PC-3 (cell line): ENCODE results near the gene CAMK4. TPM values are rescaled to one million over a fixed set of nuclear protein-coding genes. Genes with fewer than 3 reads are reported as not detected.

Source experiments
- ATAC-seq: fragments of 200-7000 bp; cut with Tn5 transposase; 2 replicates; pipeline ENCODE4 v1.9.1; 2020; ENCODE audit warnings: mild to moderate bottlenecking, moderate library complexity
- BruUV-seq: library from RNA; stranded (reverse); fragments of 400-500 nt; replicated peaks from 2 replicates; lab custom pipeline; 2021; lab: Mats Ljungman, UMichigan
- CTCF ChIA-PET: fragments of 300-600 bp; sonication (Branson Sonifier 250); formaldehyde crosslinking; loops from one replicate; lab custom pipeline; 2022; ENCODE audit warnings: antibody characterized with exemption; lab: Charles Lee
- POLR2A ChIA-PET: fragments of 300-600 bp; sonication (Branson Sonifier 250); formaldehyde crosslinking; loops from one replicate; lab custom pipeline; 2022; ENCODE audit warnings: antibody characterized with exemption; ENCODE audit not compliant: unreplicated experiment; lab: Charles Lee
- DNase-seq: peaks from one replicate; pipeline ENCODE4 v3.0.0-alpha.2; 2015
- H2AFZ ChIP-seq: fragments of 300-600 bp; sonication (generic); 2 replicates; pipeline ENCODE4 v1.6.0; 2016; ENCODE audit warnings: antibody characterized with exemption, low read length
- H3F3A ChIP-seq: fragments of 300-600 bp; sonication (generic); one replicate; pipeline ENCODE4 v1.6.0; 2017; ENCODE audit warnings: antibody characterized with exemption, low read length, control low read depth, mild to moderate bottlenecking; ENCODE audit not compliant: unreplicated experiment
- H3K27ac ChIP-seq: fragments of 300-600 bp; sonication (generic); 2 replicates; pipeline ENCODE4 v1.5.1; 2016; ENCODE audit warnings: mild to moderate bottlenecking, low read length
- H3K27me3 ChIP-seq: fragments of 300-600 bp; sonication (generic); 2 replicates; pipeline ENCODE4 v1.6.1; 2016; ENCODE audit warnings: low read length, mixed read lengths
- H3K36me3 ChIP-seq: fragments of 300-600 bp; sonication (generic); 2 replicates; pipeline ENCODE4 v1.6.1; 2016; ENCODE audit warnings: low read depth, mixed run types, low read length, mixed read lengths
- H3K4me1 ChIP-seq: fragments of 300-600 bp; sonication (generic); 2 replicates; pipeline ENCODE4 v1.5.1; 2016; ENCODE audit warnings: low read length; ENCODE audit not compliant: insufficient read depth
- H3K4me2 ChIP-seq: fragments of 300-600 bp; sonication (generic); 2 replicates; pipeline ENCODE4 v1.6.0; 2016; ENCODE audit warnings: low read length
- H3K4me3 ChIP-seq: fragments of 300-600 bp; sonication (generic); 2 replicates; pipeline ENCODE4 v1.5.1; 2016; ENCODE audit warnings: mild to moderate bottlenecking, low read length, mixed read lengths
- H3K79me2 ChIP-seq: fragments of 300-600 bp; sonication (generic); 2 replicates; pipeline ENCODE4 v1.6.1; 2017; ENCODE audit warnings: low read length, mixed read lengths
- H3K9ac ChIP-seq: fragments of 300-600 bp; sonication (generic); 2 replicates; pipeline ENCODE4 v1.6.0; 2016; ENCODE audit warnings: mild to moderate bottlenecking, low read length
- H3K9me2 ChIP-seq: fragments of 300-600 bp; sonication (generic); replicated peaks from 2 replicates; pipeline ENCODE4 v1.6.1; 2016; ENCODE audit warnings: mixed run types, low read length, mixed read lengths
- H3K9me3 ChIP-seq: fragments of 300-600 bp; sonication (generic); 2 replicates; pipeline ENCODE4 v1.6.1; 2016; ENCODE audit warnings: low read length, mixed read lengths
- H4K20me1 ChIP-seq: fragments of 300-600 bp; sonication (generic); 2 replicates; pipeline ENCODE4 v1.6.1; 2016; ENCODE audit warnings: low read length, mixed read lengths
- CTCF ChIP-seq: fragments of 300-600 bp; sonication (generic); conservative IDR thresholded peaks from 2 replicates; pipeline ENCODE4 v1.5.1; 2017; ENCODE audit warnings: antibody characterized with exemption, low read depth, mild to moderate bottlenecking, low read length
- EZH2 ChIP-seq: fragments of 300-600 bp; sonication (generic); IDR thresholded peaks from one replicate; pipeline ENCODE4 v1.6.1; 2017; ENCODE audit warnings: antibody characterized with exemption, mild to moderate bottlenecking, low read length; ENCODE audit not compliant: unreplicated experiment
- EZH2phosphoT487 ChIP-seq: fragments of 300-600 bp; sonication (generic); IDR thresholded peaks from 2 replicates; pipeline ENCODE4 v1.6.1; 2018; ENCODE audit warnings: mild to moderate bottlenecking, antibody characterized with exemption, low read length, borderline replicate concordance
- intact Hi-C: fragments of 100-400 bp; cut with micrococcal nuclease; formaldehyde crosslinking; loops from 2 replicates; pipeline ENCODE4 v1.9.0; 2023
- total RNA-seq: library from RNA; depleted of rRNA; stranded (reverse); fragments of >200 nt; gene quantifications from 2 replicates; pipeline ENCODE4 v1.2.3, GENCODE V29; 2014

CAMK4 gene
- total RNA-seq, 1 experiment from 2014 or later = 0.55 TPM

- Histone ChIP-seq H3F3A (no peaks in the 10 kb centered on the region), H3K27ac (no peak overlapping the region), H3K4me3 (no peak overlapping the region), H3K36me3 (no peaks in the 10 kb centered on the region), H4K20me1 (no peaks in the 10 kb centered on the region), H3K4me2 (no peak overlapping the region), H2AFZ (no peak overlapping the region), H3K9me2 (no peaks in the 10 kb centered on the region), H3K9ac (no peak overlapping the region), H3K27me3 (0 out of 2 replicates have a peak, but pooled peaks cover 5% of the 10 kb centered on the region), H3K4me1 (no peaks in the 10 kb centered on the region), H3K9me3 (no peaks in the 10 kb centered on the region), H3K79me2 (no peaks in the 10 kb centered on the region)
- TF ChIP-seq EZH2 (no peak), CTCF (no peak), EZH2phosphoT487 (no peak)
- ChIA-PET CTCF (no interaction called here), POLR2A (no interaction called here)
- DNase-seq (no peak), ATAC-seq (no peak)
- BruUV-seq = no TSS peak
- intact Hi-C loops = no loop called here
Observed at GRCh38 chr5:111383288-111383970, 159.2 kb downstream of the CAMK4 start.

DNA sequence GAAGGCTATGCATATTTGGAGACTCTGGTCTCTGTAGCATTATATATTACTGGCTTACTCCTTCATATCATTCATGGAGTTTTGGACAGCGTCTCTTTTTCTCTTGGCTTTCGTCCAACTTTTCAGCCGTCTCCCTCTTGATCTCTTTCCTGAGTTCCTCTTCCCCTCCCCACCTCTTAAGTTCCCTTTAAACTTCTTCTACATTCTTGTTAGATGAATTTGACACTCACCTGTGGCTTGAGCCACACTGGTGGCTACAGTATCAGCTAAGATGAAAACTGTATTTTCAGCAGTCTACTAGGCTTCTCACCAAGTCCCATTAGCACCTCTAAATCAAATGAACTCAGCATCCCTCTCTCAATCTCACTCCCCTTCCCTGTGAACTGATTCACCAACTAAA, 160.0 kb downstream of the CAMK4 start:
- TF ChIP-seq CTCF = no peak
- TF ChIP-seq EZH2phosphoT487 = no peak
- TF ChIP-seq EZH2 = no peak
- H3K4me2 ChIP-seq = no peak overlapping the region
- intact Hi-C loops = no loop called here
- H3K9ac ChIP-seq = no peak overlapping the region
- H3K4me3 ChIP-seq = no peak overlapping the region
- no peaks in the 10 kb centered on the region for H3K4me1 ChIP-seq
- H3K27me3 ChIP-seq = 0 out of 2 replicates have a peak, but pooled peaks cover 3% of the 10 kb centered on the region
- no peak overlapping the region for H2AFZ ChIP-seq
- H4K20me1 ChIP-seq = no peaks in the 10 kb centered on the region
- POLR2A ChIA-PET = no interaction called here
- no TSS peak for BruUV-seq
- ATAC-seq = no peak
- no peaks in the 10 kb centered on the region for H3K9me2 ChIP-seq
- no peaks in the 10 kb centered on the region for H3F3A ChIP-seq
- H3K79me2 ChIP-seq = no peaks in the 10 kb centered on the region
- CTCF ChIA-PET = no interaction called here
- H3K9me3 ChIP-seq = no peaks in the 10 kb centered on the region
- H3K27ac ChIP-seq = no peak overlapping the region
- no peaks in the 10 kb centered on the region for H3K36me3 ChIP-seq
- DNase-seq = peak; percentile 21

DNA sequence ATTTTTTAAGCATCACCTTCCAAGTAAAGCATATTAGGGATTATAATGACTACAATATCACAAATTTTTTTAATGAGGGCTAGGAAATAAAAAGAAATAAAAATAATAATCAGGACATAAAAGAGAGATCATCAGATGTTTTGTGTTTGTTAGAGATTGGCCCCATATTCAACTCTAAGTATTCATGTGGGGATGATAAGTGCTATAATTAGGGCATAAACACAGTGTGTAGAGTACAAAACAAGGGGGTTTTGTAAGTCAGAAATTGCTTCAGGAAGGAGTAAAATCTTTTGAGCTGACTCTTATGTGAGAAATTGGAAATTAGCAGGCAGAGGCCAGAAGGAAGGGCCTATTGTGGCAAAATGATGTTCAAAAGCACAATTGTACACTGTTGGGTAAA, 160.9 kb downstream of the CAMK4 start:
- BruUV-seq = no TSS peak
- intact Hi-C loops = no loop called here
- no peak overlapping the region for H3K9ac ChIP-seq
- CTCF ChIA-PET = no interaction called here
- DNase-seq (no peak), ATAC-seq (no peak)
- no peak overlapping the region for H3K4me3 ChIP-seq
- no peak overlapping the region for H2AFZ ChIP-seq
- no peaks in the 10 kb centered on the region for H3F3A ChIP-seq
- H3K36me3 ChIP-seq = no peaks in the 10 kb centered on the region
- no peaks in the 10 kb centered on the region for H3K79me2 ChIP-seq
- no peaks in the 10 kb centered on the region for H3K4me1 ChIP-seq
- H3K27me3 ChIP-seq = no peaks in the 10 kb centered on the region
- H3K9me2 ChIP-seq = no peaks in the 10 kb centered on the region
- POLR2A ChIA-PET = no interaction called here
- H4K20me1 ChIP-seq = no peaks in the 10 kb centered on the region
- no peak overlapping the region for H3K4me2 ChIP-seq
- TF ChIP-seq EZH2 (no peak), EZH2phosphoT487 (no peak), CTCF (no peak)
- no peaks in the 10 kb centered on the region for H3K9me3 ChIP-seq
- no peak overlapping the region for H3K27ac ChIP-seq
